ENCODE measurements around the gene CHRNE. TPM values are rescaled to one million over a fixed set of nuclear protein-coding genes. Genes with fewer than 3 reads are reported as not detected.

The CHRNE gene
- total RNA-seq, 2 experiments from 2014 or later = 0.65 to 1.1 TPM

GRCh38 chr17:4898351-4898750 is 4.5 kb downstream of the CHRNE start:
- ATAC-seq (ENCODE audit: low read depth) = no peak
- peak overlapping the region; percentile 40 for H3K4me3 Mint-ChIP-seq
- peaks cover 17% of the 10 kb centered on the region for H3K4me1 Mint-ChIP-seq
- no peak overlapping the region for H3K27ac Mint-ChIP-seq
- POLR2A ChIA-PET = interaction anchor here (1.1 to 1.4 kb wide), 3 partner anchors 36 to 108 kb away, joined by 3 to 8 read pairs (median 3); partner anchors contain the start of genes RNF167 and SLC25A11
- DNase-seq = no peak
- no peaks in the 10 kb centered on the region for H3K9me3 Mint-ChIP-seq
- peaks cover 5% of the 10 kb centered on the region for H3K36me3 Mint-ChIP-seq
- peaks cover 6% of the 10 kb centered on the region for H3K27me3 Mint-ChIP-seq

- Mint-ChIP-seq H3K4me3 (no peak overlapping the region), H3K27ac (no peak overlapping the region), H3K36me3 (peaks cover 5% of the 10 kb centered on the region), H3K4me1 (peaks cover 11% of the 10 kb centered on the region), H3K9me3 (no peaks in the 10 kb centered on the region), H3K27me3 (peaks cover 6% of the 10 kb centered on the region)
- ATAC-seq (ENCODE audit: low read depth) = no peak
- no peak for DNase-seq
- POLR2A ChIA-PET = no interaction called here
Measured at GRCh38 chr17:4897785-4898184, 5.1 kb downstream of the CHRNE start.

GRCh38 chr17:4897198-4897687 is 5.7 kb downstream of the CHRNE start:
- ATAC-seq (ENCODE audit: low read depth) (no peak), DNase-seq (no peak)
- POLR2A ChIA-PET = interaction anchor here (1.1 kb wide), 1 partner anchor 184 kb away, joined by 5 read pairs; no protein-coding TSS in a partner anchor
- H3K4me3 Mint-ChIP-seq = no peak overlapping the region
- peaks cover 7% of the 10 kb centered on the region for H3K36me3 Mint-ChIP-seq
- H3K9me3 Mint-ChIP-seq = no peaks in the 10 kb centered on the region
- peaks cover 6% of the 10 kb centered on the region for H3K27me3 Mint-ChIP-seq
- no peak overlapping the region for H3K27ac Mint-ChIP-seq
- peaks cover 7% of the 10 kb centered on the region for H3K4me1 Mint-ChIP-seq

- Mint-ChIP-seq H3K36me3 (peaks cover 7% of the 10 kb centered on the region), H3K4me3 (no peak overlapping the region), H3K9me3 (no peaks in the 10 kb centered on the region), H3K4me1 (peaks cover 7% of the 10 kb centered on the region), H3K27me3 (peaks cover 6% of the 10 kb centered on the region), H3K27ac (no peak overlapping the region)
- no peak for DNase-seq
- ATAC-seq (ENCODE audit: low read depth) = no peak
- POLR2A ChIA-PET = interaction anchor here (1.1 kb wide), 1 partner anchor 183 kb away, joined by 5 read pairs; no protein-coding TSS in a partner anchor
Measured at GRCh38 chr17:4896332-4897197, 6.3 kb downstream of the CHRNE start.

GRCh38 chr17:4895657-4896331 is 7.1 kb downstream of the CHRNE start:
- H3K4me3 Mint-ChIP-seq = no peak overlapping the region
- no peak overlapping the region for H3K27ac Mint-ChIP-seq
- no peaks in the 10 kb centered on the region for H3K9me3 Mint-ChIP-seq
- POLR2A ChIA-PET = no interaction called here
- peaks cover 7% of the 10 kb centered on the region for H3K4me1 Mint-ChIP-seq
- H3K36me3 Mint-ChIP-seq = peaks cover 7% of the 10 kb centered on the region
- peaks cover 6% of the 10 kb centered on the region for H3K27me3 Mint-ChIP-seq
- no peak for ATAC-seq (ENCODE audit: low read depth)
- no peak for DNase-seq

- ATAC-seq (ENCODE audit: low read depth) (no peak), DNase-seq (no peak)
- Mint-ChIP-seq H3K4me1 (peaks cover 5% of the 10 kb centered on the region), H3K9me3 (no peaks in the 10 kb centered on the region), H3K27me3 (peaks cover 6% of the 10 kb centered on the region), H3K27ac (no peak overlapping the region), H3K4me3 (no peak overlapping the region), H3K36me3 (peaks cover 7% of the 10 kb centered on the region)
- POLR2A ChIA-PET = no interaction called here
Measured at GRCh38 chr17:4895121-4895520, 7.8 kb downstream of the CHRNE start.

- Mint-ChIP-seq H3K36me3 (peaks cover 7% of the 10 kb centered on the region), H3K4me3 (no peak overlapping the region), H3K9me3 (no peaks in the 10 kb centered on the region), H3K4me1 (no peaks in the 10 kb centered on the region), H3K27me3 (no peaks in the 10 kb centered on the region), H3K27ac (no peak overlapping the region)
- ATAC-seq (ENCODE audit: low read depth) (no peak), DNase-seq (no peak)
- POLR2A ChIA-PET = no interaction called here
Measured at GRCh38 chr17:4893721-4894560, 9.0 kb downstream of the CHRNE start.

- H3K36me3 Mint-ChIP-seq = peaks cover 7% of the 10 kb centered on the region
- no peak overlapping the region for H3K27ac Mint-ChIP-seq
- POLR2A ChIA-PET = no interaction called here
- ATAC-seq (ENCODE audit: low read depth) (no peak), DNase-seq (no peak)
- no peaks in the 10 kb centered on the region for H3K9me3 Mint-ChIP-seq
- no peak overlapping the region for H3K4me3 Mint-ChIP-seq
- H3K27me3 Mint-ChIP-seq = no peaks in the 10 kb centered on the region
- no peaks in the 10 kb centered on the region for H3K4me1 Mint-ChIP-seq
Measured at GRCh38 chr17:4893272-4893671, 9.6 kb downstream of the CHRNE start.

GRCh38 chr17:4892499-4893221 is 10.2 kb downstream of the CHRNE start:
- ATAC-seq (ENCODE audit: low read depth) (no peak), DNase-seq (no peak)
- Mint-ChIP-seq H3K4me3 (no peak overlapping the region), H3K9me3 (no peaks in the 10 kb centered on the region), H3K4me1 (no peaks in the 10 kb centered on the region), H3K27ac (no peak overlapping the region), H3K27me3 (no peaks in the 10 kb centered on the region), H3K36me3 (peaks cover 7% of the 10 kb centered on the region)
- POLR2A ChIA-PET = no interaction called here

GRCh38 chr17:4891411-4892410 is 11.2 kb downstream of the CHRNE start:
- H3K27ac Mint-ChIP-seq = no peak overlapping the region
- H3K9me3 Mint-ChIP-seq = no peaks in the 10 kb centered on the region
- ATAC-seq (ENCODE audit: low read depth) = no peak
- no peak overlapping the region for H3K4me3 Mint-ChIP-seq
- peaks cover 11% of the 10 kb centered on the region for H3K36me3 Mint-ChIP-seq
- POLR2A ChIA-PET = interaction anchor here (1.0 kb wide), 2 partner anchors 8 to 120 kb away, joined by 3 read pairs; partner anchors contain the start of genes C17orf107 and TM4SF5
- H3K27me3 Mint-ChIP-seq = no peaks in the 10 kb centered on the region
- H3K4me1 Mint-ChIP-seq = no peaks in the 10 kb centered on the region
- DNase-seq = no peak

- no peak overlapping the region for H3K4me3 Mint-ChIP-seq
- no peak overlapping the region for H3K27ac Mint-ChIP-seq
- no peaks in the 10 kb centered on the region for H3K4me1 Mint-ChIP-seq
- H3K36me3 Mint-ChIP-seq = peaks cover 13% of the 10 kb centered on the region
- no peaks in the 10 kb centered on the region for H3K27me3 Mint-ChIP-seq
- POLR2A ChIA-PET = interaction anchor here (0.6 kb wide), 1 partner anchor 218 kb away, joined by 3 read pairs; no protein-coding TSS in a partner anchor
- no peak for ATAC-seq (ENCODE audit: low read depth)
- DNase-seq = no peak
- H3K9me3 Mint-ChIP-seq = no peaks in the 10 kb centered on the region
Measured at GRCh38 chr17:4887581-4887980, 15.3 kb downstream of the CHRNE start.

- no peak overlapping the region for H3K27ac Mint-ChIP-seq
Measured at GRCh38 chr17:4886830-4887229, 16.1 kb downstream of the CHRNE start.

More at GRCh38 chr17:4886830-4887229, 16.1 kb downstream of the CHRNE start:
- DNase-seq (no peak), ATAC-seq (ENCODE audit: low read depth) (no peak)
- Mint-ChIP-seq H3K9me3 (no peaks in the 10 kb centered on the region), H3K4me3 (no peak overlapping the region), H3K27me3 (no peaks in the 10 kb centered on the region), H3K36me3 (peaks cover 11% of the 10 kb centered on the region), H3K4me1 (no peaks in the 10 kb centered on the region)
- POLR2A ChIA-PET = no interaction called here

All from activated naive CD8-positive, alpha-beta T cell treated with anti-CD3 and anti-CD28 coated beads, Interleukin-2, amount 10 ng/mL, durations not matched to agents 7 days and 5 days (primary cell).